GM23338 (cell line): ENCODE results near the gene ZGRF1. TPM values are rescaled to one million over a fixed set of nuclear protein-coding genes. Genes with fewer than 3 reads are reported as not detected.
A peak's percentile ranks its signal among the peaks of the same experiment; 100 is the strongest.
"Not testable (repeated sequence)": the region's sequence is repeated elsewhere in the genome, so short reads cannot be mapped to it uniquely, and the experiment has no call there.

ENCODE experiments used
- ATAC-seq: fragments of 200-7000 bp; cut with Tn5 transposase; 3 replicates; pipeline ENCODE4 v1.9.1; 2020
- DNase-seq: peaks from one replicate; pipeline ENCODE4 v3.0.0-alpha.2; 2015; ENCODE audit warnings: low spot score
- H2AFZ ChIP-seq: fragments of 200-600 bp; sonication (generic); 2 replicates; pipeline ENCODE4 v1.8.0; 2016; ENCODE audit warnings: antibody characterized with exemption, mild to moderate bottlenecking, moderate library complexity
- H3F3A ChIP-seq: fragments of 200-600 bp; sonication (generic); replicated peaks from 2 replicates; pipeline ENCODE4 v1.8.0; 2017; ENCODE audit warnings: antibody characterized with exemption, mixed run types, low read depth
- H3K27ac ChIP-seq: fragments of 200-600 bp; sonication (generic); 2 replicates; pipeline ENCODE4 v1.6.1; 2016; ENCODE audit warnings: low read depth
- H3K27me3 ChIP-seq: fragments of 200-600 bp; sonication (generic); 2 replicates; pipeline ENCODE4 v1.8.0; 2016; ENCODE audit warnings: mild to moderate bottlenecking, mixed run types, moderate library complexity; ENCODE audit not compliant: insufficient read depth
- H3K36me3 ChIP-seq: fragments of 200-600 bp; sonication (generic); 2 replicates; pipeline ENCODE4 v1.8.0; 2016; ENCODE audit warnings: mild to moderate bottlenecking; ENCODE audit not compliant: insufficient read depth
- H3K4me1 ChIP-seq: fragments of 200-600 bp; sonication (generic); 2 replicates; pipeline ENCODE4 v1.8.0; 2016; ENCODE audit warnings: mild to moderate bottlenecking, moderate library complexity; ENCODE audit not compliant: insufficient read depth
- H3K4me2 ChIP-seq: fragments of 200-600 bp; sonication (generic); 2 replicates; pipeline ENCODE4 v1.7.1; 2017; ENCODE audit warnings: mixed run types
- H3K4me3 ChIP-seq: fragments of 200-600 bp; sonication (generic); 2 replicates; pipeline ENCODE4 v1.6.1; 2016; ENCODE audit warnings: mixed run types
- H3K79me2 ChIP-seq: fragments of 200-600 bp; sonication (generic); replicated peaks from 2 replicates; pipeline ENCODE4 v1.8.0; 2017; ENCODE audit warnings: mild to moderate bottlenecking; ENCODE audit not compliant: insufficient read depth
- H3K9me2 ChIP-seq: fragments of 200-600 bp; sonication (generic); 2 replicates; pipeline ENCODE4 v1.8.0; 2017; ENCODE audit not compliant: insufficient read depth
- H4K20me1 ChIP-seq: fragments of 200-600 bp; sonication (generic); replicated peaks from 2 replicates; pipeline ENCODE4 v1.8.0; 2017; ENCODE audit warnings: mild to moderate bottlenecking; ENCODE audit not compliant: insufficient read depth
- H3K27ac Mint-ChIP-seq: 2 replicates; pipeline ENCODE4 v1.8.0; 2020; ENCODE audit warnings: inconsistent platforms, mild to moderate bottlenecking, moderate library complexity, mixed read lengths
- H3K27me3 Mint-ChIP-seq: 3 replicates; pipeline ENCODE4 v1.8.0; 2022; ENCODE audit warnings: low read depth, mild to moderate bottlenecking, moderate library complexity, mixed read lengths, inconsistent platforms; ENCODE audit not compliant: insufficient read depth, poor library complexity
- H3K36me3 Mint-ChIP-seq: 3 replicates; pipeline ENCODE4 v1.8.0; 2021; ENCODE audit warnings: low read depth, mild to moderate bottlenecking, inconsistent platforms, moderate library complexity, mixed read lengths
- H3K4me1 Mint-ChIP-seq: 3 replicates; pipeline ENCODE4 v1.8.0; 2020; ENCODE audit warnings: mild to moderate bottlenecking, inconsistent platforms, mixed read lengths
- H3K4me3 Mint-ChIP-seq: 3 replicates; pipeline ENCODE4 v1.8.0; 2021; ENCODE audit warnings: moderate library complexity, mild to moderate bottlenecking, inconsistent platforms, mixed read lengths
- H3K9me3 Mint-ChIP-seq: 3 replicates; pipeline ENCODE4 v1.8.0; 2020; ENCODE audit warnings: moderate library complexity, mild to moderate bottlenecking, inconsistent platforms, mixed read lengths
- ETS1 ChIP-seq: IDR thresholded peaks from 2 replicates; pipeline ENCODE4 v1.6.1; 2016; ENCODE audit warnings: antibody characterized with exemption
- EZH2phosphoT487 ChIP-seq: fragments of 200-600 bp; sonication (generic); IDR thresholded peaks from one replicate; pipeline ENCODE4 v1.8.1; 2018; ENCODE audit warnings: antibody characterized with exemption; ENCODE audit not compliant: unreplicated experiment
- JUNB ChIP-seq: IDR thresholded peaks from one replicate; pipeline ENCODE4 v1.6.1; 2016; ENCODE audit warnings: antibody characterized with exemption; ENCODE audit not compliant: unreplicated experiment
- NANOG ChIP-seq: IDR thresholded peaks from 2 replicates; pipeline ENCODE4 v1.6.1; 2016; ENCODE audit warnings: antibody characterized with exemption, borderline replicate concordance
- POLR2AphosphoS5 ChIP-seq: IDR thresholded peaks from 2 replicates; pipeline ENCODE4 v1.6.1; 2016; ENCODE audit warnings: antibody characterized with exemption, low read depth
- STAT1 ChIP-seq: IDR thresholded peaks from one replicate; pipeline ENCODE4 v1.6.1; 2016; ENCODE audit warnings: antibody characterized with exemption; ENCODE audit not compliant: unreplicated experiment
- polyA plus RNA-seq: library from polyadenylated mRNA; unstranded; fragments of >200 nt; fragmentation: Nextera tagmentation; extraction: Ambion mirVana; gene quantifications from 2 replicates; pipeline ENCODE4 v1.2.1, GENCODE V29; 2016
- total RNA-seq: library from RNA; depleted of rRNA; stranded (reverse); fragments of >200 nt; shearing (Covaris generic); gene quantifications from 2 replicates; pipeline ENCODE4 v1.2.3, GENCODE V29; 2014
- TF ChIP-seq, protein P1 (sequence below): fragments of 250-450 bp; sonication (Bioruptor Pico); IDR thresholded peaks from 2 replicates; pipeline ENCODE4 v1.5.0; 2020; ENCODE audit warnings: mild to moderate bottlenecking, moderate library complexity

The ZGRF1 gene
- total and polyA plus RNA-seq, 2 experiments from 2014 or later = 41.7 to 62.6 TPM

DNA sequence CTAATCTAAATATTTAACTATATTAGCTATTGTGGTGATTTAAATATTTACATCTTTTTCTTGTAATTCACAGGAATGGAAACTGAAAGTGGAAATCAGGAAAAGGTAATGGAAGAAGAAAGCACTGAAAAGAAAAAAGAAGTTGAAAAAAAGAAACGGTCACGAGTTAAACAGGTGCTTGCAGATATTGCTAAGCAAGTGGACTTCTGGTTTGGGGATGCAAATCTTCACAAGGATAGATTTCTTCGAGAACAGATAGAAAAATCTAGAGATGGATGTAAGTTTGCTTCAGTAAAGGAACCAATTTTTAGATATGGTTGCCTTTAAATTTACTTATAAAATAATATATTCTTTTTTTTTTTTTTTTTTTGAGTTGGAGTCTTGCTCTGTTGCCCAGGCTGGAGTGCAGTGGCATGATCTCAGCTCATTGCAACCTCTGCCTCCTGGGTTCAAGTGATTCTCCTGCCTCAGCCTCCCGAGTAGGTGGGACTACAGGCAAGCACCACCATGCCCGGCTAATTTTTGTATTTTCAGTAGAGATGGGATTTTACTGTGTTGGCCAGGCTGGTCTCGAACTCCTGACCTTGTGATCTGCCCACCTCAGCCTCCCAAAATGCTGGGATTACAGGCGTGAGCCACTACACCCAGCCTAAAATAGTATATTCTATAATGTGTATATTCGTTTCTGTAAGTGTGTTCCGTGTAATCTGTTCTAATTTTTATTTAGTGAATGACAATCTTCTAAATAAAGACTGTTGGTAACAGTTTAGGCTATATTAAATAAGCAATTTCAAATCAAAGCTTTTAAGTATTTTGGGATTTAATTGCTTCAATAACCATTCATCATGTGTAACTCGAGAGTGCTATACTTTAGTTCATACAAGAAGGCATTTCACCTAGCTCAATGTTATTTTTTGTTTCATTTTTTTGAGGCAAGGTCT lies 8.2 kb upstream of the ZGRF1 start:
- H4K20me1 ChIP-seq, H3K27me3 ChIP-seq, DNase-seq, H2AFZ ChIP-seq, H3K4me2 ChIP-seq, H3K4me1 ChIP-seq, H3F3A ChIP-seq, H3K9me2 ChIP-seq, H3K4me3 ChIP-seq: not testable (repeated sequence)
- peak overlapping the region; percentile 97 for H3K27ac ChIP-seq
- Mint-ChIP-seq H3K36me3 (peaks cover 64% of the 10 kb centered on the region), H3K4me3 (peak overlapping the region; percentile 97), H3K27me3 (peaks cover 42% of the 10 kb centered on the region), H3K27ac (peak overlapping the region; percentile 100), H3K9me3 (peaks cover 21% of the 10 kb centered on the region), H3K4me1 (peaks cover 29% of the 10 kb centered on the region)
- peak; percentile 11 for ATAC-seq
- TF ChIP-seq, protein P1, sequence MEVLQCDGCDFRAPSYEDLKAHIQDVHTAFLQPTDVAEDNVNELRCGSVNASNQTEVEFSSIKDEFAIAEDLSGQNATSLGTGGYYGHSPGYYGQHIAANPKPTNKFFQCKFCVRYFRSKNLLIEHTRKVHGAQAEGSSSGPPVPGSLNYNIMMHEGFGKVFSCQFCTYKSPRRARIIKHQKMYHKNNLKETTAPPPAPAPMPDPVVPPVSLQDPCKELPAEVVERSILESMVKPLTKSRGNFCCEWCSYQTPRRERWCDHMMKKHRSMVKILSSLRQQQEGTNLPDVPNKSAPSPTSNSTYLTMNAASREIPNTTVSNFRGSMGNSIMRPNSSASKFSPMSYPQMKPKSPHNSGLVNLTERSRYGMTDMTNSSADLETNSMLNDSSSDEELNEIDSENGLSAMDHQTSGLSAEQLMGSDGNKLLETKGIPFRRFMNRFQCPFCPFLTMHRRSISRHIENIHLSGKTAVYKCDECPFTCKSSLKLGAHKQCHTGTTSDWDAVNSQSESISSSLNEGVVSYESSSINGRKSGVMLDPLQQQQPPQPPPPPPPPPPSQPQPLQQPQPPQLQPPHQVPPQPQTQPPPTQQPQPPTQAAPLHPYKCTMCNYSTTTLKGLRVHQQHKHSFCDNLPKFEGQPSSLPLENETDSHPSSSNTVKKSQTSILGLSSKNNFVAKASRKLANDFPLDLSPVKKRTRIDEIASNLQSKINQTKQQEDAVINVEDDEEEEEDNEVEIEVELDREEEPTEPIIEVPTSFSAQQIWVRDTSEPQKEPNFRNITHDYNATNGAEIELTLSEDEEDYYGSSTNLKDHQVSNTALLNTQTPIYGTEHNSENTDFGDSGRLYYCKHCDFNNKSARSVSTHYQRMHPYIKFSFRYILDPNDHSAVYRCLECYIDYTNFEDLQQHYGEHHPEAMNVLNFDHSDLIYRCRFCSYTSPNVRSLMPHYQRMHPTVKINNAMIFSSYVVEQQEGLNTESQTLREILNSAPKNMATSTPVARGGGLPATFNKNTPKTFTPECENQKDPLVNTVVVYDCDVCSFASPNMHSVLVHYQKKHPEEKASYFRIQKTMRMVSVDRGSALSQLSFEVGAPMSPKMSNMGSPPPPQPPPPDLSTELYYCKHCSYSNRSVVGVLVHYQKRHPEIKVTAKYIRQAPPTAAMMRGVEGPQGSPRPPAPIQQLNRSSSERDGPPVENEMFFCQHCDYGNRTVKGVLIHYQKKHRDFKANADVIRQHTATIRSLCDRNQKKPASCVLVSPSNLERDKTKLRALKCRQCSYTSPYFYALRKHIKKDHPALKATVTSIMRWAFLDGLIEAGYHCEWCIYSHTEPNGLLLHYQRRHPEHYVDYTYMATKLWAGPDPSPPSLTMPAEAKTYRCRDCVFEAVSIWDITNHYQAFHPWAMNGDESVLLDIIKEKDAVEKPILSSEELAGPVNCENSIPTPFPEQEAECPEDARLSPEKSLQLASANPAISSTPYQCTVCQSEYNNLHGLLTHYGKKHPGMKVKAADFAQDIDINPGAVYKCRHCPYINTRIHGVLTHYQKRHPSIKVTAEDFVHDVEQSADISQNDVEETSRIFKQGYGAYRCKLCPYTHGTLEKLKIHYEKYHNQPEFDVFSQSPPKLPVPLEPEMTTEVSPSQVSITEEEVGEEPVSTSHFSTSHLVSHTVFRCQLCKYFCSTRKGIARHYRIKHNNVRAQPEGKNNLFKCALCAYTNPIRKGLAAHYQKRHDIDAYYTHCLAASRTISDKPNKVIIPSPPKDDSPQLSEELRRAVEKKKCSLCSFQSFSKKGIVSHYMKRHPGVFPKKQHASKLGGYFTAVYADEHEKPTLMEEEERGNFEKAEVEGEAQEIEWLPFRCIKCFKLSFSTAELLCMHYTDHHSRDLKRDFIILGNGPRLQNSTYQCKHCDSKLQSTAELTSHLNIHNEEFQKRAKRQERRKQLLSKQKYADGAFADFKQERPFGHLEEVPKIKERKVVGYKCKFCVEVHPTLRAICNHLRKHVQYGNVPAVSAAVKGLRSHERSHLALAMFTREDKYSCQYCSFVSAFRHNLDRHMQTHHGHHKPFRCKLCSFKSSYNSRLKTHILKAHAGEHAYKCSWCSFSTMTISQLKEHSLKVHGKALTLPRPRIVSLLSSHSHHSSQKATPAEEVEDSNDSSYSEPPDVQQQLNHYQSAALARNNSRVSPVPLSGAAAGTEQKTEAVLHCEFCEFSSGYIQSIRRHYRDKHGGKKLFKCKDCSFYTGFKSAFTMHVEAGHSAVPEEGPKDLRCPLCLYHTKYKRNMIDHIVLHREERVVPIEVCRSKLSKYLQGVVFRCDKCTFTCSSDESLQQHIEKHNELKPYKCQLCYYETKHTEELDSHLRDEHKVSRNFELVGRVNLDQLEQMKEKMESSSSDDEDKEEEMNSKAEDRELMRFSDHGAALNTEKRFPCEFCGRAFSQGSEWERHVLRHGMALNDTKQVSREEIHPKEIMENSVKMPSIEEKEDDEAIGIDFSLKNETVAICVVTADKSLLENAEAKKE (CRISPR knock-in tag) = 0 out of 2 replicates have a peak, but pooled peaks have one; percentile 14
- TF ChIP-seq NANOG = peak; percentile 2; the same call in 1 of the 2 replicates
- peaks cover 18% of the 10 kb centered on the region for H3K36me3 ChIP-seq
- H3K79me2 ChIP-seq = peaks cover 55% of the 10 kb centered on the region

GRCh38 chr4:112642526-112642925 lies 5.8 kb upstream of the ZGRF1 start:
- Histone ChIP-seq H2AFZ (no peak overlapping the region), H3K9me2 (no peaks in the 10 kb centered on the region), H3K4me2 (no peak overlapping the region), H3K4me3 (no peak overlapping the region), H3K27me3 (no peaks in the 10 kb centered on the region), H3K79me2 (peaks cover 68% of the 10 kb centered on the region), H4K20me1 (no peaks in the 10 kb centered on the region), H3K27ac (no peak overlapping the region), H3F3A (peaks cover 7% of the 10 kb centered on the region), H3K36me3 (peaks cover 11% of the 10 kb centered on the region), H3K4me1 (peaks cover 13% of the 10 kb centered on the region)
- peaks cover 18% of the 10 kb centered on the region for H3K9me3 Mint-ChIP-seq
- H3K4me1 Mint-ChIP-seq = peaks cover 33% of the 10 kb centered on the region
- H3K36me3 Mint-ChIP-seq = peaks cover 55% of the 10 kb centered on the region
- peaks cover 31% of the 10 kb centered on the region for H3K27me3 Mint-ChIP-seq
- no peak overlapping the region for H3K27ac Mint-ChIP-seq
- DNase-seq (no peak), ATAC-seq (no peak)
- H3K4me3 Mint-ChIP-seq = peak overlapping the region; percentile 4; the same call in 1 of the 3 replicates
- no peak for TF ChIP-seq JUNB
- no peak for TF ChIP-seq ETS1
- no peak for TF ChIP-seq POLR2AphosphoS5
- TF ChIP-seq EZH2phosphoT487 = no peak
- TF ChIP-seq STAT1 = no peak
